Endodermal cell (in vitro differentiated cells): Measurements from ENCODE around the gene PTRH1. TPM values are rescaled to one million over a fixed set of nuclear protein-coding genes. Genes with fewer than 3 reads are reported as not detected.
"Not testable (repeated sequence)": the region's sequence is repeated elsewhere in the genome, so short reads cannot be mapped to it uniquely, and the experiment has no call there.

Experiments used
- DNase-seq: peaks from one replicate; pipeline ENCODE4 v3.0.0-alpha.2; 2017
- H3K27ac ChIP-seq: 2 replicates; pipeline ENCODE4 v1.5.1; 2013; ENCODE audit warnings: mild to moderate bottlenecking, low read depth, low read length, moderate library complexity
- H3K27me3 ChIP-seq: 2 replicates; pipeline ENCODE4 v1.6.1; 2013; ENCODE audit warnings: mild to moderate bottlenecking, low read length, moderate library complexity; ENCODE audit not compliant: insufficient read depth, control insufficient read depth, poor library complexity, severe bottlenecking
- H3K36me3 ChIP-seq: 2 replicates; pipeline ENCODE4 v1.7.0; 2013; ENCODE audit warnings: mild to moderate bottlenecking, low read length, moderate library complexity; ENCODE audit not compliant: control insufficient read depth, insufficient read depth
- H3K4me1 ChIP-seq: one replicate; pipeline ENCODE4 v1.7.0; 2013; ENCODE audit warnings: low read length; ENCODE audit not compliant: control insufficient read depth, insufficient read depth
- H3K4me3 ChIP-seq: 2 replicates; pipeline ENCODE4 v1.5.1; 2013; ENCODE audit warnings: mild to moderate bottlenecking, low read length, moderate library complexity
- H3K9ac ChIP-seq: 2 replicates; pipeline ENCODE4 v1.6.1; 2013; ENCODE audit warnings: mild to moderate bottlenecking, low read length, moderate library complexity; ENCODE audit not compliant: poor library complexity, severe bottlenecking; ENCODE audit errors: extremely low read depth
- H3K9me3 ChIP-seq: 2 replicates; pipeline ENCODE4 v1.6.1; 2013; ENCODE audit warnings: mild to moderate bottlenecking, low read length, moderate library complexity; ENCODE audit not compliant: control insufficient read depth
- H3K27ac Mint-ChIP-seq: 2 replicates; pipeline ENCODE4 v1.8.0; 2020; ENCODE audit warnings: mixed read lengths
- H3K27me3 Mint-ChIP-seq: 2 replicates; pipeline ENCODE4 v1.8.0; 2021; ENCODE audit warnings: mild to moderate bottlenecking, mixed read lengths; ENCODE audit not compliant: insufficient read depth
- H3K36me3 Mint-ChIP-seq: 2 replicates; pipeline ENCODE4 v1.8.0; 2020; ENCODE audit warnings: low read depth, mixed read lengths
- H3K4me1 Mint-ChIP-seq: 2 replicates; pipeline ENCODE4 v1.8.0; 2020; ENCODE audit warnings: mixed read lengths
- H3K4me3 Mint-ChIP-seq: 2 replicates; pipeline ENCODE4 v1.8.0; 2020; ENCODE audit warnings: mild to moderate bottlenecking, moderate library complexity, mixed read lengths
- H3K9me3 Mint-ChIP-seq: 2 replicates; pipeline ENCODE4 v1.8.0; 2020; ENCODE audit warnings: mild to moderate bottlenecking, mixed read lengths
- WGBS, 2 experiments: methylation state at CpG; one replicate each; pipeline versions ENCODE4 v1.1.5 to v1.1.7; 2013; ENCODE audit warnings: missing lambda C conversion rate in 2 of 2, mixed read lengths in 1 of 2; ENCODE audit not compliant: insufficient coverage in 1 of 2, insufficient read length in 1 of 2; 5-methylcytosine and 5-hydroxymethylcytosine counted together
- total RNA-seq, 2 donors: library from RNA; stranded (reverse); fragmentation: NEBNext Ultra II Directional in 1 of 2; extraction: Animal tissue kit (Norgen Biotek cat#: 25700) in 1 of 2; gene quantifications; 2 replicates in 1 of 2; 3 replicates in 1 of 2; pipeline ENCODE4 v1.2.1, GENCODE V29; 2021
- TF ChIP-seq, protein P1 (sequence below): fragments of 200-600 bp; sonication (generic); conservative IDR thresholded peaks from 2 replicates; pipeline ENCODE4 v1.5.0; 2021; ENCODE audit warnings: antibody characterized with exemption, mild to moderate bottlenecking

PTRH1 gene
- total RNA-seq, 2 donors from 2014 or later = 15.2 to 18.7 TPM

DNA sequence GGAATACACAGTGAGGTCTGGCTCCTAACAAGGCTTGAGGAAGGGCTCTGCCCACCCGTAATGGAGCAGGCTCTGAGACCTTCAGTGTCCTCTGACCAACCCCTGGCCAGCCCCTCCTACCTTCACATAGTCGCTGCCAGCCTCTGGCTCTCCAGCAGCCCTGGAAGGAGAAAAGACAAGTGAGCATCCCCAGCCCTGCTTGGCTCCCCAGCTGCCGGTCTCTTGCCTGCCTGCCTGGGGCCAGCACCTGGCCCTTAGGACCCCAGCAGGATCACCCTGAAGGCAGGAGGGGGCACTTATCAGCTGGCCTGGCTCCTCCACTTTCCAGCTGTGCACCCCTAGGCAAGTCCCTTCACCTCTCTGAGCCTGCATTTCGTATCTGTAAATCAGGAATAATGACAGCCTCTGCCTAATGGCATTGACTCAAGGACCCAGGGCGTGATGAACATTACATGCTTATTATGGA, 46.1 kb upstream of the PTRH1 start:
- DNase-seq = peak; percentile 66
- Mint-ChIP-seq H3K36me3 (no peaks in the 10 kb centered on the region), H3K4me1 (peaks cover 2% of the 10 kb centered on the region), H3K9me3 (no peaks in the 10 kb centered on the region), H3K27me3 (peaks cover 9% of the 10 kb centered on the region), H3K4me3 (no peak overlapping the region), H3K27ac (no peak overlapping the region)
- Histone ChIP-seq H3K27ac (no peak overlapping the region), H3K36me3 (no peaks in the 10 kb centered on the region), H3K9me3 (no peaks in the 10 kb centered on the region), H3K27me3 (peaks cover 1% of the 10 kb centered on the region), H3K4me3 (no peak overlapping the region), H3K4me1 (no peaks in the 10 kb centered on the region), H3K9ac (no peak overlapping the region)
- 70 to 71% methylated on average over 5 of the region's 5 CpGs for WGBS, 2 experiments
- TF ChIP-seq, protein P1, sequence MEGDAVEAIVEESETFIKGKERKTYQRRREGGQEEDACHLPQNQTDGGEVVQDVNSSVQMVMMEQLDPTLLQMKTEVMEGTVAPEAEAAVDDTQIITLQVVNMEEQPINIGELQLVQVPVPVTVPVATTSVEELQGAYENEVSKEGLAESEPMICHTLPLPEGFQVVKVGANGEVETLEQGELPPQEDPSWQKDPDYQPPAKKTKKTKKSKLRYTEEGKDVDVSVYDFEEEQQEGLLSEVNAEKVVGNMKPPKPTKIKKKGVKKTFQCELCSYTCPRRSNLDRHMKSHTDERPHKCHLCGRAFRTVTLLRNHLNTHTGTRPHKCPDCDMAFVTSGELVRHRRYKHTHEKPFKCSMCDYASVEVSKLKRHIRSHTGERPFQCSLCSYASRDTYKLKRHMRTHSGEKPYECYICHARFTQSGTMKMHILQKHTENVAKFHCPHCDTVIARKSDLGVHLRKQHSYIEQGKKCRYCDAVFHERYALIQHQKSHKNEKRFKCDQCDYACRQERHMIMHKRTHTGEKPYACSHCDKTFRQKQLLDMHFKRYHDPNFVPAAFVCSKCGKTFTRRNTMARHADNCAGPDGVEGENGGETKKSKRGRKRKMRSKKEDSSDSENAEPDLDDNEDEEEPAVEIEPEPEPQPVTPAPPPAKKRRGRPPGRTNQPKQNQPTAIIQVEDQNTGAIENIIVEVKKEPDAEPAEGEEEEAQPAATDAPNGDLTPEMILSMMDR = no peak

- no peaks in the 10 kb centered on the region for H3K36me3 Mint-ChIP-seq
- Histone ChIP-seq H3K4me3 (no peak overlapping the region), H3K9ac (no peak overlapping the region), H3K9me3 (no peaks in the 10 kb centered on the region), H3K27ac (no peak overlapping the region), H3K36me3 (no peaks in the 10 kb centered on the region), H3K27me3 (peaks cover 6% of the 10 kb centered on the region), H3K4me1 (no peaks in the 10 kb centered on the region)
- H3K27ac Mint-ChIP-seq = no peak overlapping the region
- TF ChIP-seq, protein P1 = no peak
- H3K27me3 Mint-ChIP-seq = peaks cover 12% of the 10 kb centered on the region
- peaks cover 2% of the 10 kb centered on the region for H3K4me1 Mint-ChIP-seq
- H3K9me3 Mint-ChIP-seq = no peaks in the 10 kb centered on the region
- H3K4me3 Mint-ChIP-seq = no peak overlapping the region
- no peak for DNase-seq
- 87 to 95% methylated on average over 4 to 5 of the region's 5 CpGs for WGBS, 2 experiments
Measured at GRCh38 chr9:127761061-127761460, 45.6 kb upstream of the PTRH1 start.

DNA sequence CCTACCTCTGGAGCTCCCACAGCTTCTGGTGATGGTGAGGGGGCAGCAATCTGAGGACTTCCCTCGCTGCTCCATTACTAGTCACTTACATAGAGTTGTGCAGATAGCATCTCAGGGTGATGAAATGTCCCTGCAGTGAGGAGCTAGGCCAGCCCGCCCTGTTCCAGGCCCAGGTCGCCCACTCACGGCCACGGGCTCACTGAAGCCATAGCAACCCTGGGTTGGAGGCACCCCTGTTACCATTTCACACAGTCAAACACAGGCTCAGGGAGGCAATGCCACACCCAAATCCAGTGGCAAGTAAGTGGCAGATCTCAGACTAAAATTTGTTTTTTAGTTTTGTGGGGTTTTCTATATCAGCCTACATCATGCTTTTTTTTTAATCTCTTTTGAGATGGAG, 43.4 kb upstream of the PTRH1 start:
- DNase-seq = no peak
- Mint-ChIP-seq H3K4me3 (no peak overlapping the region), H3K4me1 (peaks cover 2% of the 10 kb centered on the region), H3K36me3 (no peaks in the 10 kb centered on the region), H3K9me3 (no peaks in the 10 kb centered on the region), H3K27ac (no peak overlapping the region), H3K27me3 (peaks cover 28% of the 10 kb centered on the region)
- H3K4me3 ChIP-seq = no peak overlapping the region
- H3K9me3 ChIP-seq = no peaks in the 10 kb centered on the region
- WGBS, 2 experiments = 85 to 100% methylated on average over 2 to 5 of the region's 5 CpGs
- TF ChIP-seq, protein P1 = no peak
- H3K27me3 ChIP-seq = peaks cover 26% of the 10 kb centered on the region
- H3K9ac ChIP-seq = no peak overlapping the region
- H3K27ac ChIP-seq = no peak overlapping the region
- no peaks in the 10 kb centered on the region for H3K36me3 ChIP-seq
- H3K4me1 ChIP-seq = no peaks in the 10 kb centered on the region

DNA sequence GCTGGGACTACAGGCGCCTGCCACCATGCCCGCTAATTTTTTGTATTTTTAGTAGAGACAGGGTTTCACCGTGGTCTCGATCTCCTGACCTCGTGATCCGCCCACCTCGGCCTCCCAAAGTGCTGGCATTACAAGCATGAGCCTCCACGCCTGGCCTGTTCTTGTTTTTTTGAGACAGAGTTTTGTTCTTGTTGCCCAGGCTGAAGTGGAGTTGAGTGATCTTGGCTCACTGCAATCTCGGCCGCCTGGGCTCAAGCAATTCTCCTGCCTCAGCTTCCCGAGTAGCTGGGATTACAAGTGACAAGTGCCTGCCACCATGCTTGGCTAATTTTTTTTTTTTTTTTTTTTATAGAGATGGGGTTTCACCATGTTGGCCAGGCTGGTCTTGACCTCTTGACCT, 41.3 kb upstream of the PTRH1 start:
- H3K9me3 Mint-ChIP-seq, H3K4me1 ChIP-seq, H3K9me3 ChIP-seq, H3K36me3 Mint-ChIP-seq, H3K4me1 Mint-ChIP-seq, H3K27ac ChIP-seq, H3K36me3 ChIP-seq, H3K4me3 Mint-ChIP-seq, H3K4me3 ChIP-seq, H3K27ac Mint-ChIP-seq, DNase-seq, H3K9ac ChIP-seq: not testable (repeated sequence)
- peaks cover 49% of the 10 kb centered on the region for H3K27me3 Mint-ChIP-seq
- WGBS, 2 experiments = 78 to 87% methylated on average over 5 to 11 of the region's 11 CpGs
- peaks cover 47% of the 10 kb centered on the region for H3K27me3 ChIP-seq
